GM21717 (cell line): Measurements from ENCODE around the gene TPPP.

Experiments used
- ATAC-seq: cut with Tn5 transposase; IDR thresholded peaks from one replicate; pipeline ENCODE4 v1.9.1; 2021; ENCODE audit warnings: mild to moderate bottlenecking, moderate library complexity; ENCODE audit not compliant: unreplicated experiment

Gene TPPP

DNA sequence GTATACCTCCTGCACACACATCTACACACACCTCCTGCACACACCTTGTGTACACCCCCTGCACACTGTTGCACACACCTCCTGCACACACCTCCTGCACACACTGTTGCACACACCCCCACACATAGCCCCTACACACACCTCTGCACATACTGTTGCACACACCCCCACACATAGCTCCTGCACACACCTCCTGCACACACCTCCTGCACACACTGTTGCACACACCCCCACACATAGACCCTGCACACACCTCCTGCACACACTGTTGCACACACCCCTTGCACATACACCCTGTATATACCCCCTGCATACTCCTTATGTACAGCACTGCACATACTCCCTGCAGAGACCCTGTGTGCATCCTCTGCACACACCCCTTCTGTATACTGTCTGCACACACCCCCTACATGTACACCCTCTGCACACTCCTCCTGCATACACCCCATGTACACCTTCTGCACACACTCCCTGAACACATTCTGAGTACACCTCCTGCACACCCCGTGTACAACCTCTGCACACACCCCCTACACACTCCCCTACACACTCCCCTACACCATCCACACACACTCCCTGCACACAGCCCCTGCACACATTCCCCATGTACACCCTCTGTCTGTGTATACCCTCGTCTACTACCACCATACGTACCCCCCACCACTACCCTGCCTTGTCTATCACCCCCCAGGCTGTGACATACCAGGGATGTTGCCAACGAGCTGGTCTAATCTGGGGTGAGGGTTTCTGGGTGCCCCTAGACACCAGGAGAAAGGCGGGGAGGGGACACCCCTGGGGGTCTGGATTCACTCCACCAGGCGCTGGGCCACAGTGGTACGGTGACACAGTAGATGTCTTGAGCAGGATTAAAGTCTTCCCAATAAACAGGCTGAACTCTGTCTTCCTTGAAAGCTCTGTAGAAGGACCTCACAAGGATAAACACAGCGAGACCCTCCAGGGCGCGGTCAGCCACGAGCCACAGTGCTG is 82.1 kb downstream of the TPPP start:
- ATAC-seq: no peak

GRCh38 chr5:610011-610743 is 83.0 kb downstream of the TPPP start:
- no peak for ATAC-seq
